ENCODE measurements around the gene KLHL12. TPM values are rescaled to one million over a fixed set of nuclear protein-coding genes. Genes with fewer than 3 reads are reported as not detected.

The KLHL12 gene
- total RNA-seq, 1 donor from 2014 or later: 31.5 TPM

- Mint-ChIP-seq H3K27me3 (ENCODE audit: unreplicated experiment) (peaks cover 6% of the 10 kb centered on the region), H3K4me1 (ENCODE audit: unreplicated experiment) (peaks cover 16% of the 10 kb centered on the region), H3K9me3 (ENCODE audit: unreplicated experiment) (no peaks in the 10 kb centered on the region), H3K36me3 (ENCODE audit: low read depth, unreplicated experiment) (peaks cover 16% of the 10 kb centered on the region), H3K27ac (ENCODE audit: unreplicated experiment) (peak overlapping the region; percentile 12), H3K4me3 (ENCODE audit: unreplicated experiment) (no peak overlapping the region)
- DNase-seq (ENCODE audit: low spot score): no peak
- TF ChIP-seq CTCF (IDR thresholded peaks at IDR 0.05; ENCODE audit: unreplicated experiment): no peak
Observed at GRCh38 chr1:202858331-202858730, 68.7 kb downstream of the KLHL12 start.

- no peak overlapping the region for H3K27ac Mint-ChIP-seq (ENCODE audit: unreplicated experiment)
- TF ChIP-seq CTCF (IDR thresholded peaks at IDR 0.05; ENCODE audit: unreplicated experiment): no peak
- no peak for DNase-seq (ENCODE audit: low spot score)
- no peaks in the 10 kb centered on the region for H3K9me3 Mint-ChIP-seq (ENCODE audit: unreplicated experiment)
- H3K36me3 Mint-ChIP-seq (ENCODE audit: low read depth, unreplicated experiment): peaks cover 14% of the 10 kb centered on the region
- no peak overlapping the region for H3K4me3 Mint-ChIP-seq (ENCODE audit: unreplicated experiment)
- peaks cover 15% of the 10 kb centered on the region for H3K4me1 Mint-ChIP-seq (ENCODE audit: unreplicated experiment)
- peaks cover 8% of the 10 kb centered on the region for H3K27me3 Mint-ChIP-seq (ENCODE audit: unreplicated experiment)
Observed at GRCh38 chr1:202857136-202857610, 69.9 kb downstream of the KLHL12 start.

- Mint-ChIP-seq H3K36me3 (ENCODE audit: low read depth, unreplicated experiment) (peaks cover 8% of the 10 kb centered on the region), H3K4me3 (ENCODE audit: unreplicated experiment) (no peak overlapping the region), H3K4me1 (ENCODE audit: unreplicated experiment) (peaks cover 9% of the 10 kb centered on the region), H3K27ac (ENCODE audit: unreplicated experiment) (no peak overlapping the region), H3K27me3 (ENCODE audit: unreplicated experiment) (peaks cover 4% of the 10 kb centered on the region), H3K9me3 (ENCODE audit: unreplicated experiment) (no peaks in the 10 kb centered on the region)
- no peak for DNase-seq (ENCODE audit: low spot score)
- no peak for TF ChIP-seq CTCF (IDR thresholded peaks at IDR 0.05; ENCODE audit: unreplicated experiment)
Observed at GRCh38 chr1:202856014-202856413, 71.0 kb downstream of the KLHL12 start.

- DNase-seq (ENCODE audit: low spot score): no peak
- H3K4me1 Mint-ChIP-seq (ENCODE audit: unreplicated experiment): peaks cover 6% of the 10 kb centered on the region
- TF ChIP-seq CTCF (IDR thresholded peaks at IDR 0.05; ENCODE audit: unreplicated experiment): no peak
- H3K36me3 Mint-ChIP-seq (ENCODE audit: low read depth, unreplicated experiment): peaks cover 8% of the 10 kb centered on the region
- no peak overlapping the region for H3K27ac Mint-ChIP-seq (ENCODE audit: unreplicated experiment)
- H3K4me3 Mint-ChIP-seq (ENCODE audit: unreplicated experiment): no peak overlapping the region
- no peaks in the 10 kb centered on the region for H3K9me3 Mint-ChIP-seq (ENCODE audit: unreplicated experiment)
- H3K27me3 Mint-ChIP-seq (ENCODE audit: unreplicated experiment): peaks cover 5% of the 10 kb centered on the region
Observed at GRCh38 chr1:202854787-202855186, 72.2 kb downstream of the KLHL12 start.

GRCh38 chr1:202852163-202852904 is 74.7 kb downstream of the KLHL12 start:
- Mint-ChIP-seq H3K4me3 (ENCODE audit: unreplicated experiment) (no peak overlapping the region), H3K27me3 (ENCODE audit: unreplicated experiment) (peaks cover 6% of the 10 kb centered on the region), H3K4me1 (ENCODE audit: unreplicated experiment) (no peaks in the 10 kb centered on the region), H3K27ac (ENCODE audit: unreplicated experiment) (no peak overlapping the region), H3K9me3 (ENCODE audit: unreplicated experiment) (no peaks in the 10 kb centered on the region), H3K36me3 (ENCODE audit: low read depth, unreplicated experiment) (peaks cover 8% of the 10 kb centered on the region)
- peak; percentile 58 for TF ChIP-seq CTCF (IDR thresholded peaks at IDR 0.05; ENCODE audit: unreplicated experiment)
- peak; percentile 67 for DNase-seq (ENCODE audit: low spot score)

Measured in endothelial cell (in vitro differentiated cells).